GM20431 (cell line): ENCODE measurements around the gene CREB1.
"Not testable (repeated sequence)": the region's sequence is repeated elsewhere in the genome, so short reads cannot be mapped to it uniquely, and the experiment has no call there.

ENCODE experiments used
- in situ Hi-C: fragments of 300-500 bp; cut with MseI, MboI; formaldehyde crosslinking; loops from one replicate; pipeline ENCODE4 v1.15.0; 2020; ENCODE audit warnings: low sequenced_read_pairs; ENCODE audit not compliant: unreplicated experiment

CREB1 gene

GRCh38 chr2:207529330-207530159 is at the start of gene CREB1:
TSS of gene CREB1 (plus strand) at chr2:207529962. CDS start at chr2:207555636, 25,674 bp downstream.
- in situ Hi-C loops = no loop called here

GRCh38 chr2:207480521-207481040 is 49.2 kb upstream of the CREB1 start:
- in situ Hi-C loops = no loop called here

GRCh38 chr2:207481924-207482323 is 47.8 kb upstream of the CREB1 start:
- in situ Hi-C loops = no loop called here

- in situ Hi-C loops = no loop called here
These were observed 47.1 kb upstream of the CREB1 start for GRCh38 chr2:207482630-207483029.

GRCh38 chr2:207483066-207483465 is 46.7 kb upstream of the CREB1 start:
- in situ Hi-C loops = no loop called here

- in situ Hi-C loops = no loop called here
These were observed 46.3 kb upstream of the CREB1 start for GRCh38 chr2:207483477-207483876.

- in situ Hi-C loops = no loop called here
These were observed 45.0 kb upstream of the CREB1 start for GRCh38 chr2:207484444-207485391.

GRCh38 chr2:207487650-207488311 is 42.0 kb upstream of the CREB1 start:
- in situ Hi-C loops = no loop called here

GRCh38 chr2:207489251-207489650 is 40.5 kb upstream of the CREB1 start:
- in situ Hi-C loops = no loop called here

GRCh38 chr2:207490441-207490840 is 39.3 kb upstream of the CREB1 start:
- in situ Hi-C loops = no loop called here

- in situ Hi-C loops = no loop called here
These were observed 38.7 kb upstream of the CREB1 start for GRCh38 chr2:207491086-207491485.

GRCh38 chr2:207491956-207492355 is 37.8 kb upstream of the CREB1 start:
- in situ Hi-C loops = no loop called here

- in situ Hi-C loops = no loop called here
These were observed 37.3 kb upstream of the CREB1 start for GRCh38 chr2:207492461-207492860.

GRCh38 chr2:207494137-207494536 is 35.6 kb upstream of the CREB1 start:
- in situ Hi-C loops = no loop called here

- in situ Hi-C loops = not testable (repeated sequence)
These were observed 32.8 kb upstream of the CREB1 start for GRCh38 chr2:207496936-207497335.

GRCh38 chr2:207497596-207497995 is 32.2 kb upstream of the CREB1 start:
- in situ Hi-C loops = no loop called here

- in situ Hi-C loops = no loop called here
These were observed 31.3 kb upstream of the CREB1 start for GRCh38 chr2:207498427-207498826.

GRCh38 chr2:207499114-207499513 is 30.6 kb upstream of the CREB1 start:
- in situ Hi-C loops = no loop called here

GRCh38 chr2:207501802-207502576 is 27.8 kb upstream of the CREB1 start:
- in situ Hi-C loops = no loop called here
